Nephron progenitor cell (in vitro differentiated cells): Measurements from ENCODE around the gene HYKK.

Experiments used
- DNase-seq: peaks from one replicate; pipeline ENCODE4 v3.0.0; 2021
- H3K27ac Mint-ChIP-seq: 2 replicates; pipeline ENCODE4 v1.8.0; 2021; ENCODE audit warnings: mild to moderate bottlenecking, moderate library complexity, mixed read lengths
- H3K27me3 Mint-ChIP-seq: 2 replicates; pipeline ENCODE4 v1.8.0; 2021; ENCODE audit warnings: mild to moderate bottlenecking, low read depth, mixed read lengths; ENCODE audit not compliant: poor library complexity
- H3K36me3 Mint-ChIP-seq: 2 replicates; pipeline ENCODE4 v1.8.0; 2021; ENCODE audit warnings: low read depth, mixed read lengths
- H3K4me1 Mint-ChIP-seq: 2 replicates; pipeline ENCODE4 v1.8.0; 2021; ENCODE audit warnings: mixed read lengths
- H3K4me3 Mint-ChIP-seq: 2 replicates; pipeline ENCODE4 v1.8.0; 2021; ENCODE audit warnings: mild to moderate bottlenecking, moderate library complexity, mixed read lengths
- H3K9me3 Mint-ChIP-seq: 2 replicates; pipeline ENCODE4 v1.8.0; 2021; ENCODE audit warnings: mild to moderate bottlenecking, moderate library complexity, mixed read lengths
- TF ChIP-seq, protein P1 (sequence below): fragments of 200-600 bp; sonication (generic); IDR thresholded peaks from 2 replicates; pipeline ENCODE4 v1.5.0; 2021; ENCODE audit warnings: antibody characterized with exemption

Gene HYKK

DNA sequence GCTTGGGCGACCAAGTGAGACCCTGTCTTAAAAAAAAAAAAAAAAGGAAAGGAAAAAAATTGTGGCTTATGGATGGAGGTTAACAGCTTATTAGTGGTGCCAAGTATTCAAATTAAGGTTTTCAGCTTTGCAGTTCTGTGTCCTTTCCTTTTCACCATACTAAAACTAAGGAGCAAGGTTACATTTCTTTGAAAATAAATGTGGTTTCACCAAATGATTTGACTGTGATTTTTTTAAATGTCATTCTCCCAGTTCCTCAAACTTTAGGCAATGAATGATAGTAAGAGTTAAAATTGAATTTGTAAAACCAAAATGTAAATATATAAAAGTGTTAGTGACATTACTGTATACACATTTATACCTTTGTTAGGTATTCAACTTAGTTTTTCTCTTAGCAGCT, 67.6 kb downstream of the HYKK start:
- Mint-ChIP-seq H3K9me3 (no peaks in the 10 kb centered on the region), H3K27ac (no peak overlapping the region), H3K27me3 (no peaks in the 10 kb centered on the region), H3K4me1 (no peaks in the 10 kb centered on the region), H3K4me3 (no peak overlapping the region), H3K36me3 (peaks cover 7% of the 10 kb centered on the region)
- DNase-seq, result no peak
- TF ChIP-seq, protein P1, sequence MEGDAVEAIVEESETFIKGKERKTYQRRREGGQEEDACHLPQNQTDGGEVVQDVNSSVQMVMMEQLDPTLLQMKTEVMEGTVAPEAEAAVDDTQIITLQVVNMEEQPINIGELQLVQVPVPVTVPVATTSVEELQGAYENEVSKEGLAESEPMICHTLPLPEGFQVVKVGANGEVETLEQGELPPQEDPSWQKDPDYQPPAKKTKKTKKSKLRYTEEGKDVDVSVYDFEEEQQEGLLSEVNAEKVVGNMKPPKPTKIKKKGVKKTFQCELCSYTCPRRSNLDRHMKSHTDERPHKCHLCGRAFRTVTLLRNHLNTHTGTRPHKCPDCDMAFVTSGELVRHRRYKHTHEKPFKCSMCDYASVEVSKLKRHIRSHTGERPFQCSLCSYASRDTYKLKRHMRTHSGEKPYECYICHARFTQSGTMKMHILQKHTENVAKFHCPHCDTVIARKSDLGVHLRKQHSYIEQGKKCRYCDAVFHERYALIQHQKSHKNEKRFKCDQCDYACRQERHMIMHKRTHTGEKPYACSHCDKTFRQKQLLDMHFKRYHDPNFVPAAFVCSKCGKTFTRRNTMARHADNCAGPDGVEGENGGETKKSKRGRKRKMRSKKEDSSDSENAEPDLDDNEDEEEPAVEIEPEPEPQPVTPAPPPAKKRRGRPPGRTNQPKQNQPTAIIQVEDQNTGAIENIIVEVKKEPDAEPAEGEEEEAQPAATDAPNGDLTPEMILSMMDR, result no peak
